ENCODE results near the gene AATK. TPM values are rescaled to one million over a fixed set of nuclear protein-coding genes. Genes with fewer than 3 reads are reported as not detected.

AATK gene
- total and polyA plus RNA-seq, 2 of the 13 experiments (the other 11 are each of a cell fraction or from before 2014, with no cell fraction given): 2.9 to 8.4 TPM

DNA sequence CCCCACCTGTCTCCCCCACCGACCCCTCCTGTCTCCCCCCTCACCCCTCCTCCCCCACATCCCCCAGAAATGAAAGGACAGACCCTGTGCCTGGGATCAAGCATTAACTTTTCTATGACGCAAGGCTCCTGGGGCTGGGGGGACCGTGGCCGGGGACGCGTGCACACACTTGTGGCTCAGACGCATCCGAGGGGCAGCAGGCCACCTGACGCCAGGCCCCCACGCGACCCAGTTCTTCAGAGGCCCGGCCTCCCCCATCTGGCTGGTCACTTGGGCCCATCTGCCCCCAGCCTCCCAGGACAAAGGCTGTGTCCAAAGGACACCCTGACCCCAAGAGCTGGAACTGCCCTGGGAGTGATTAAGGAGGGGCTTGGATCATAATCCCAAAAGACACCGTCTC, 14.7 kb downstream of the AATK start:
- H3K4me1 ChIP-seq (ENCODE audit: insufficient read depth, low read length): peaks cover 4% of the 10 kb centered on the region; the same call in 1 of the 2 replicates
- CTCF ChIA-PET (ENCODE audit: low intra/inter-chr PET ratio, low total read pairs): no interaction called here
- no peak overlapping the region for H2AFZ ChIP-seq (ENCODE audit: low read length)
- H3K4me3 ChIP-seq (replicated peaks in 1 of 3; ENCODE audit: insufficient read depth in 1 of 3, low read depth in 2 of 3, low read length in 3 of 3): no peak overlapping the region
- H3K79me2 ChIP-seq (ENCODE audit: insufficient read depth, low read length): no peaks in the 10 kb centered on the region
- H3K4me2 ChIP-seq (ENCODE audit: low read depth, low read length): no peak overlapping the region
- no peaks in the 10 kb centered on the region for H3K27me3 ChIP-seq (ENCODE audit: control insufficient read depth in 1 of 2, insufficient read depth in 2 of 2, low read length in 2 of 2)
- DNase-seq (ENCODE audit: low spot score): no peak
- H3K27ac ChIP-seq (ENCODE audit: extremely low read length, insufficient read depth, low read length): no peak overlapping the region
- POLR2A ChIA-PET: no interaction called here
- no peak for ATAC-seq
- H3K9me3 ChIP-seq (ENCODE audit: low read length): no peaks in the 10 kb centered on the region
- no peak for TF ChIP-seq ZNF839 (CRISPR knock-in tag; IDR thresholded peaks at IDR 0.05; ENCODE audit: borderline replicate concordance)
- no peak for TF ChIP-seq TMF1 (CRISPR knock-in tag; IDR thresholded peaks at IDR 0.05; ENCODE audit: low read depth)
- TF ChIP-seq ZSCAN22 (CRISPR knock-in tag; IDR thresholded peaks at IDR 0.05): 0 out of 2 replicates have a peak, but pooled peaks have one; percentile 55
- no peak for TF ChIP-seq ARNT (IDR thresholded peaks at IDR 0.05)
- TF ChIP-seq ETV6 (CRISPR knock-in tag; conservative IDR thresholded peaks at IDR 0.05): no peak
- no peaks in the 10 kb centered on the region for H3K36me3 ChIP-seq (replicated peaks in 1 of 2; ENCODE audit: control insufficient read depth in 1 of 2, insufficient read depth in 2 of 2, low read length in 2 of 2)
- no peak for FAIRE-seq
- WGBS (ENCODE audit: low lambda C conversion rate): 34% methylated on average over 4 of the region's 13 CpGs
- no peak overlapping the region for H3K9ac ChIP-seq (ENCODE audit: insufficient read depth, low read depth, low read length)
- in situ Hi-C loops (cut with HindIII; ENCODE audit: extremely low pct_ligation_motif_present, low pct_unique_long_range_greater_than_20kb) (no loop called here), intact Hi-C loops (cut with micrococcal nuclease; ENCODE audit: unreplicated experiment) (no loop called here)
- BruUV-seq (replicated peaks): no TSS peak
- H4K20me1 ChIP-seq (ENCODE audit: insufficient read depth, low read length): no peaks in the 10 kb centered on the region

DNA sequence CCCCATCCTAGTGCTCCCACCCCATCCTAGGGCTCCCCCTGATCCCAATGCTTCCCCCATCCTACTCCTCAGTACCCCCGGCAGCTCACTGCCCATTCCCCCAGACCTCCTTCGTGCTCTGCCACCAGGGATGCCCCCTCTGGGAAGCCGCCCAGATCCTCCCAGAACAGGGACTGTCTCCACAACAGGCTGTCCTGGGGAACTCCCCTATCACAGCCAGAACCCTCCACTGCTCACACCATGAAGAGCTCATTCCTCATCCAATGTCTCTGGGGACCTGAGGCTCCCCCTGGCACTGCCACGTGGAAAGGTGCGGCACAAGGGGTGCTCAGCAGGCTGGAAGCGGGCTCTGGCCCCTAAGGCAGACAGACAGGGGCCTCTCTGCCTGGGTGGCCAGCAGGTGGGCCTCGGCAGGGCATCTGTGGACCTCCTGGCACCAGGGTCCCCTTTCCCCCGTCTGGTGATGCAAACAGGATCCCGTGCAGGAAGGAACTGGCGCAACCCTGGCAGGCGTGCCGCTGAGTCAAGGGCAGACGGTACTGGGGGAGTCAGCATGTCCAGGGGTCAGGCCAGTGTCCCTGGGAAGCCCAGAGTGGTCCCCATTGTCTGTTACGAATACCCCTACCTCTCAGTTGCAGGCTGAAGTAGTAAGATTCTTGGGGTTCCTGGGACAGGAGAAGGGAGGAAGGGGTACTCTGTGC, 15.5 kb downstream of the AATK start:
- H2AFZ ChIP-seq (ENCODE audit: low read length): no peak overlapping the region
- DNase-seq (ENCODE audit: low spot score) (no peak), FAIRE-seq (no peak), ATAC-seq (peak; percentile 31)
- no peak overlapping the region for H3K9ac ChIP-seq (ENCODE audit: insufficient read depth, low read depth, low read length)
- ChIA-PET POLR2A (no interaction called here), CTCF (ENCODE audit: low intra/inter-chr PET ratio, low total read pairs) (no interaction called here)
- no peak overlapping the region for H3K4me3 ChIP-seq (replicated peaks in 1 of 3; ENCODE audit: insufficient read depth in 1 of 3, low read depth in 2 of 3, low read length in 3 of 3)
- no peak overlapping the region for H3K27ac ChIP-seq (ENCODE audit: extremely low read length, insufficient read depth, low read length)
- H3K4me2 ChIP-seq (ENCODE audit: low read depth, low read length): no peak overlapping the region
- H4K20me1 ChIP-seq (ENCODE audit: insufficient read depth, low read length): no peaks in the 10 kb centered on the region
- H3K9me3 ChIP-seq (ENCODE audit: low read length): no peaks in the 10 kb centered on the region
- no peaks in the 10 kb centered on the region for H3K79me2 ChIP-seq (ENCODE audit: insufficient read depth, low read length)
- no TSS peak for BruUV-seq (replicated peaks)
- in situ Hi-C loops (cut with HindIII; ENCODE audit: extremely low pct_ligation_motif_present, low pct_unique_long_range_greater_than_20kb): no loop called here
- peaks cover 4% of the 10 kb centered on the region; the same call in 1 of the 2 replicates for H3K4me1 ChIP-seq (ENCODE audit: insufficient read depth, low read length)
- no peaks in the 10 kb centered on the region for H3K27me3 ChIP-seq (ENCODE audit: control insufficient read depth in 1 of 2, insufficient read depth in 2 of 2, low read length in 2 of 2)
- intact Hi-C loops (cut with micrococcal nuclease; ENCODE audit: unreplicated experiment): no loop called here
- WGBS (ENCODE audit: low lambda C conversion rate): 78% methylated on average over 9 of the region's 14 CpGs
- H3K36me3 ChIP-seq (replicated peaks in 1 of 2; ENCODE audit: control insufficient read depth in 1 of 2, insufficient read depth in 2 of 2, low read length in 2 of 2): no peaks in the 10 kb centered on the region
- TF ChIP-seq FOXP1 (IDR thresholded peaks at IDR 0.05) (no peak), FOXP1 (CRISPR knock-in tag; IDR thresholded peaks at IDR 0.05) (no peak), HNRNPL (IDR thresholded peaks at IDR 0.05; ENCODE audit: low read depth, low read length) (0 out of 2 replicates have a peak, but pooled peaks have one; percentile 32), DPF2 (CRISPR knock-in tag; IDR thresholded peaks at IDR 0.05; ENCODE audit: borderline replicate concordance, low read depth) (no peak), ZNF614 (CRISPR knock-in tag; IDR thresholded peaks at IDR 0.05; ENCODE audit: borderline replicate concordance) (no peak)
- TF ChIP-seq, protein P1, sequence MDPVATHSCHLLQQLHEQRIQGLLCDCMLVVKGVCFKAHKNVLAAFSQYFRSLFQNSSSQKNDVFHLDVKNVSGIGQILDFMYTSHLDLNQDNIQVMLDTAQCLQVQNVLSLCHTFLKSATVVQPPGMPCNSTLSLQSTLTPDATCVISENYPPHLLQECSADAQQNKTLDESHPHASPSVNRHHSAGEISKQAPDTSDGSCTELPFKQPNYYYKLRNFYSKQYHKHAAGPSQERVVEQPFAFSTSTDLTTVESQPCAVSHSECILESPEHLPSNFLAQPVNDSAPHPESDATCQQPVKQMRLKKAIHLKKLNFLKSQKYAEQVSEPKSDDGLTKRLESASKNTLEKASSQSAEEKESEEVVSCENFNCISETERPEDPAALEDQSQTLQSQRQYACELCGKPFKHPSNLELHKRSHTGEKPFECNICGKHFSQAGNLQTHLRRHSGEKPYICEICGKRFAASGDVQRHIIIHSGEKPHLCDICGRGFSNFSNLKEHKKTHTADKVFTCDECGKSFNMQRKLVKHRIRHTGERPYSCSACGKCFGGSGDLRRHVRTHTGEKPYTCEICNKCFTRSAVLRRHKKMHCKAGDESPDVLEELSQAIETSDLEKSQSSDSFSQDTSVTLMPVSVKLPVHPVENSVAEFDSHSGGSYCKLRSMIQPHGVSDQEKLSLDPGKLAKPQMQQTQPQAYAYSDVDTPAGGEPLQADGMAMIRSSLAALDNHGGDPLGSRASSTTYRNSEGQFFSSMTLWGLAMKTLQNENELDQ (CRISPR knock-in tag; IDR thresholded peaks at IDR 0.05; ENCODE audit: borderline replicate concordance): no peak
- TF ChIP-seq, protein P2, sequence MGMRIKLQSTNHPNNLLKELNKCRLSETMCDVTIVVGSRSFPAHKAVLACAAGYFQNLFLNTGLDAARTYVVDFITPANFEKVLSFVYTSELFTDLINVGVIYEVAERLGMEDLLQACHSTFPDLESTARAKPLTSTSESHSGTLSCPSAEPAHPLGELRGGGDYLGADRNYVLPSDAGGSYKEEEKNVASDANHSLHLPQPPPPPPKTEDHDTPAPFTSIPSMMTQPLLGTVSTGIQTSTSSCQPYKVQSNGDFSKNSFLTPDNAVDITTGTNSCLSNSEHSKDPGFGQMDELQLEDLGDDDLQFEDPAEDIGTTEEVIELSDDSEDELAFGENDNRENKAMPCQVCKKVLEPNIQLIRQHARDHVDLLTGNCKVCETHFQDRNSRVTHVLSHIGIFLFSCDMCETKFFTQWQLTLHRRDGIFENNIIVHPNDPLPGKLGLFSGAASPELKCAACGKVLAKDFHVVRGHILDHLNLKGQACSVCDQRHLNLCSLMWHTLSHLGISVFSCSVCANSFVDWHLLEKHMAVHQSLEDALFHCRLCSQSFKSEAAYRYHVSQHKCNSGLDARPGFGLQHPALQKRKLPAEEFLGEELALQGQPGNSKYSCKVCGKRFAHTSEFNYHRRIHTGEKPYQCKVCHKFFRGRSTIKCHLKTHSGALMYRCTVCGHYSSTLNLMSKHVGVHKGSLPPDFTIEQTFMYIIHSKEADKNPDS (CRISPR knock-in tag; IDR thresholded peaks at IDR 0.05): no peak

Measured in HepG2 (cell line).